Stimulated activated CD8-positive, alpha-beta memory T cell treated with anti-CD3 and anti-CD28 coated beads, Interleukin-12 subunit alpha, Interleukin-12 subunit beta, amount 100 ng/mL, for 24 hours (primary cell): ENCODE data around the gene TMX2.
A peak's percentile ranks its signal among the peaks of the same experiment; 100 is the strongest.
"Not testable (repeated sequence)": the region's sequence is repeated elsewhere in the genome, so short reads cannot be mapped to it uniquely, and the experiment has no call there.

Source experiments
- DNase-seq: peaks from one replicate; pipeline ENCODE4 v3.0.0-alpha.2; 2020; ENCODE audit errors: extremely low read depth

Gene TMX2

DNA sequence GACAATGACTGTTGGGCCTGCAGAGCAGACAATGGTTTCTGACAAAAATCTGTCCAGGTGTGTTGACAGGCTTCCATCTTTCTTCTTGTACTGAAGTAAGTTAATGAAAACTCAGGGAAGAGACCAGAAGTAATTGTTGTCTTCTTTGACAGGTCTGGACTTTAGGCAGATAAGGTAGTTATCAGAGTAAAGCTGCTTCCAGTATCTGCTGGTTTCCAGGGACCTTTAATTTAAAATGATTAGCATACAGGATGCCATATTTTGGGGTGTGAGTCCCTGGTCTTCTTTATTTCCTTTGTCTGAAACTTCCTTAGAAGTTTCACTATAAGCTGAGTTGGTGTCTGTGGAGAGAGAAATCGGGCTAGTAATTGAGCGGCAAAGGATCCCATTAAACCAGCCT is 1.4 kb downstream of the TMX2 start:
- DNase-seq, result no peak

DNA sequence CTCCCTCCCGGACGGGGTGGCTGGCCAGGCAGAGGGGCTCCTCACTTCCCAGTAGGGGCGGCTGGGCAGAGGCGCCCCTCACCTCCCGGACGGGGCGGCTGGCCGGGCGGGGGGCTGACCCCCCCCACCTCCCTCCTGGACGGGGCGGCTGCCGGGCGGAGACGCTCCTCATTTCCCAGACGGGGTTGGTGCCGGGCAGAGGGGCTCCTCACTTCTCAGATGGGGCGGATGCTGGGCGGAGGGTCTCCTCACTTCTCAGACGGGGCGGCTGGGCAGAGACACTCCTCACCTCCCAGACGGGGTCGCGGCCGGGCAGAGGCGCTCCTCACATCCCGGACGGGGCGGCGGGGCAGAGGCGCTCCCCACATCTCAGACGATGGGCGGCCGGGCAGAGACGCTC is 4.3 kb downstream of the TMX2 start:
- not testable (repeated sequence) for DNase-seq

DNA sequence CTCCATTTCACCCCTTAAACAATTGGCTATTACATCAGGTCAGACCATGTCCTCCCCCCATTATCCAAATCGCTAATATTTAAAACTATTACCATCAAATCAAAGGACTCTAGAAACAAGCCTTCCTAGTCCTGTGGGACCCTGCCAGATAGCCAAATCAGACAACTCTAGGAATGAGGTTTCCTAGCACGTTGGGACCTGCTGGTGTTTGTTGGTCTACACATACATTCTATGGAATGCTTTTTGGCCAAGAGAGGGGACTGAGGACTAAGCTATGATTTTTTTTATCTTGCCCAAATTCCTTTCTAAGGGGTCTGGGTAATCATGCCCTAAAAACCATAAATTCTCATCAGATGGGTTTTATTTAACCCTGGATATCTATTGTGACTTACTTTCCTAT is 14.8 kb downstream of the TMX2 start:
- DNase-seq, result no peak

DNA sequence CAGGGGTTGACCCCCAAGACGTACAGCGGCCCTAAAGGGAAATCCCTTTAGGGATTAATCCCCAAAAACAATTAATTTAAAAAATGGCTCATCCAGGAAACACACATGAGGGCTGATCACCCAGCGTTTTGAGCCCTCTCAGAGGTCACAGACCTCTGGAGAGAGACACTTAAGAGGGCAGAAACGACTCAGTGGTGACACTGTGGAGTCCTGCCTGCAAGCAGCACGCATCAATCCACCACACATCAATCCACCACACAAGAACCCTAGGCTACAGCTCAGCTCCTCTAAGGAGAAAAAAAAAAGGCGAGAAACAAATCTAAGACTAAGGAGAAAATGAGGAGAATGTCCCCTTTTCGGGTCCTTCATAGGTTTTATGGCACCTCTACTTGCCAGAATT is 16.4 kb downstream of the TMX2 start:
- DNase-seq, result no peak

DNA sequence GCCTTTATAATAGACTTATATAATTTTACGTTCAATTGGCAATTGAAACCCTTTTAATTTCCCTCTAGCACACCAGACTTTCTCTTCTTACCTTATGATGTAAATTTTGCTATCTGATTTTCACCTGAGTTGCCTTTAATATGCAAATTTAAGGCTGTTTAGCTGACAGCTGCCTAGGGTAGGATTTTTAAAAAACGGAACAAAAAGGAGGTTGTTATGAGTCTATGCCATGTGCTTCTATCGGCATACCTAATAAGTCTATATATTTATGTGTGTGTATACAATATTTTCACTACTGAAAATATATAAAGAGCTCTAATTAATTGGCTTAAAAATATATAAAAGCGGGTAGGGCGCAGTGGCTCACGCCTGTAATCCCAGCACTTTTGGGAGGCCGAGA is 17.1 kb downstream of the TMX2 start:
- DNase-seq, result no peak

DNA sequence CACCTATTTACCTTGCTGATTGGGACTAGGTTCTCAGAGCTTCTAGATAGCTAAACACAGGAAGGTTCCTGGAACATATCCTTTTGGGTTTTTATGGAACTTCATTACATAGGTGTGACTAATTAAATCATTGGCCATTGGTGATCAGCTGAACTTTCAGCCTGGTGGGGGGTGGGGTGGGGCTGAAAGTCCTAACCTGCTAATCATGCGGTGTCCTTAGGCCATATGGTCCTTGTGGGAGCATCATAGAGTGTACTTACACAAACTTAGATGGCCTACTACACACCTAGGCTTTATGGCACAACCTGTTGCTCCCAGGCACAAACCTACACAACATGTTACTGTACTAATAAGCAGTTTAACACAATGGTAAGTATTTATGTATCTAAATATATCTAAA is 20.3 kb downstream of the TMX2 start:
- no peak for DNase-seq

DNA sequence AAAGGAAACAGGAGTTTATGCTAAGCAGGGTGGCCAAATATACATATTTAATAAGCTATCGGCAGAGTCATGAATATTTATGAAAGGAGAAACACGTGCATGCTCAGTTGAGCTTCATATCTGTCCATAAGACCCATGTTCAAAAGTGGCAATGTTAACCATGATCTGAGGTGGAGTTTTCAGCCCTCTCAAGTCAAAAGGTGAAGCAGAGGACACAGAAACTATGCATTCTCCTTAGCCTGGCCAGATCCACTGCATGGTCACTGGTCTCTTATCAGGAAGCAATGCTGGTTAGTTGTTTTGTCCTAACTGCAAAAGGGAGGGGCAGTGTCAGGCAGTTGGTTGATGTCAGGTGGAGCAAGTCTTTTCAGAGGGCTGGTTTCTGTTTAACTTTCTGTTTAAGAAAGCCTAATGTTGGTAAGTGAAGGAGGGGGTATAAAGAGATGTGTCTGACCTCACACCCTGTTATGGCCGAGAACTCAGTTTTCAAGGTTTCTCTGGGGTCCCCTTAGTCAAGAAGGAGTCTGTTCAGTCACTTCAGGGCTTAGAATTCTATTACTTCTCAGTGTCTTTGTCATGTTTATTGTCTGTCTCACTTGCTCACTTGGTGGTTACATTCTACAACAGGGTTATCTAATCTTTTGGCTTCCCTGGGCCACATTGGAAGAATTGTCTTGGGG is 23.4 kb downstream of the TMX2 start:
- DNase-seq, result no peak

DNA sequence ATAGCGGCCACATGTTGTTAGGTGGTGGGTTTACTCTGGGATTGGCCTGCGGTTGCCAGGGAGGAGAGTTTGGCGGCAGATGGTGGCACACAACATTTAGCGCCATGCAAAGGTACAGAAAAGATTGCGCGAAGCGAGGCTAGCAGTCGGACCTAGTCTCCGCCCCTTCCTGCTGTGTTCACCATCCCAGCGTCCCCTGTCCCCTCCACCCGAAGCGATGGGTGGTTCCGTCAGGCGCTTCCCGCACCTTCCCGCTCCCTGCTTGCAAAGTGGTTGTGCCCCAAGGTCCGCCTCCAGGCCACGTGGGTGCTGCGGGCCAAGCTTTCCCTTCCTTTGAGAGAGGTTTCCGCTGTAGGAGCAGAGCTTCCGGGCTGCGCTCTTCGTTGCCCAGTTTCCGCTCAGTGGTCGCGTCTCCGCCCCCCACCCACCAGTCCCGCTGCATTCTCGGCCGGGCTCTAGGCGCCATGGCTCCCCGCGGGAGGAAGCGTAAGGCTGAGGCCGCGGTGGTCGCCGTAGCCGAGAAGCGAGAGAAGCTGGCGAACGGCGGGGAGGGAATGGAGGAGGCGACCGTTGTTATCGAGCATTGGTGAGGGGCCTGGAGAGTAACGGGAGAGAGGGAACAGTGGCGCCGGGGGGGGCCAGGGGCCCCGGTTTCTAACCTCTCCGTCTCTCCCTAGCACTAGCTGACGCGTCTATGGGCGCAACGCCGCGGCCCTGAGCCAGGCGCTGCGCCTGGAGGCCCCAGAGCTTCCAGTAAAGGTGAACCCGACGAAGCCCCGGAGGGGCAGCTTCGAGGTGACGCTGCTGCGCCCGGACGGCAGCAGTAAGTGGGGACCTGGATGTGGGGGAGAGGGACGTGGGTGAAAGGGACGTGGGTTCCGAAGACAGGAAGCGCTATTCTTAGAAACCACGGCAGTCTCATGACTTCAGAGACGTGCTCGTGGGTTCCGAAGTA is 29.0 kb downstream of the TMX2 start, which contains the start of gene SELENOH:
Gene SELENOH (plus strand): TSS at position 360 of the 955 bp plus-strand sequence. CDS start 105 bp downstream, at position 465.
- peak; percentile 89 for DNase-seq

DNA sequence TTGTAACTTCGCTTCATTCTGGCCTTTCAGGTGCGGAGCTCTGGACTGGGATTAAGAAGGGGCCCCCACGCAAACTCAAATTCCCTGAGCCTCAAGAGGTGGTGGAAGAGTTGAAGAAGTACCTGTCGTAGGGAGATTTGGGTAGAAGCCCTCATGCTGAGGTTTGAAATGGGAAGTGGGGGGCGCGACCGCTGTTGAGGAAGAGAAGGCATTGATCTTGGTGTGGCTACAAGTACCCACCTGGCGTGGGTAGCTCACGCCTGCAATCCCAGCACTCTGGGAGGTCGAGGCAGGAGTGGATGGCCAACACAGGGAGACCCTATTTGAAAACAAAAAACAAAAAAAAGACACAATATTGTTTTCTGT is 29.7 kb downstream of the TMX2 start:
- no peak for DNase-seq

DNA sequence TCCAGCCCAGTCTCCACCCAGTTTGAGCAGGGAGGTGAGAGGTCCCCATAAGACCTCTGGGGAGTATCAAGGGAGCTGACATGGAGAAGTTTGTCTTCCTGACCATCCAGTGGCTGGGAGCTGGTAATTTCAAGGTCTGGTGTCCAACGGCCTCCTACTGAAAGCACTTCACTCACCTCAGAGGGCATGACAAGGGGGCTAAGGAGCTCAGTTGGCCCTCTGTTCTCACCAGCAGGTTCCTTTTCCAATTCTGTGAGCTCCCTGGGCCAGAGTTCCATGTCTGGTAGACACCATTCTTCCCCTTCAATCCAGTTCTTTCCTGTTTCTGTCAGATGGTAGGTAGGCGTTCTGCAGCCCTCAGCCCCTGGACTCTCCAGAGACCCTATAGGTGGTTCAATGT is 32.0 kb downstream of the TMX2 start:
- no peak for DNase-seq

DNA sequence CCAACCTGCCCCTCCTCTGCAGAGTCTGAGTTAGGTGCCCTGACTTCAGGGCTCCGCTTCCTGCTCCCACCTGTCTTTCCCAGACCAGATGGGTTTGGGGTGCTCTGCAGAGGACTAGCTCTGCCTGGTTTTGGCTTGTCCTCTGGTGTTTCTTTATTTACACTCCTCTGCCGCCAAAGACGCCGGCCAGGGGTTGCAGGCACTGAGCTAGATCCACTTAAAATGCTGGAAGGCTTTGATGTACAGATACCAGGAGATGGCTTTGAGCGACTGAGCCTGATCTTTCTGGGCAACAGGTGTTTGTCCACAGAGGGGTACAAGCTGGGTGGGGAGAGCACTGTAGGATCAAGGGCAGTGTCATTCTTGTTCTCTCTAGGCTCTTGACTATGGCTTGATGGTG is 32.8 kb downstream of the TMX2 start:
- DNase-seq, result no peak

DNA sequence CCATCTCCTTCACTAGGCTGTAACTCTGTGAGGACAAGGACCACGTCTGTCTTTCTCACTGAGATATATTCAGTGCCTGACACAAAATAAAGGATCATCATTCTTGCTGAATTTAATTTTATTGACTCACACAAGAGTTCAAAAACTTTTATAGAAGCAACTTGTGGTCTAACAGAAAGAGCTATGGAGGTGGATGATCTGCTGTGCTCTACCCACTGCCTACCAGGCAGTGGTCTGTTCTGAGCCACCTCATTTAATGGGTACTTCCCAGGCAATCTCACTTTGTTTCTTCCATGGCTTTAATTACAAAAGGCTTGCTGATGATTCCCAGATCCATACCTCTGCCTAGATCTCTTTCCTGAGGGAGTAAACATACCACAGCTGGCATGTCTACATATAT is 34.5 kb downstream of the TMX2 start:
- no peak for DNase-seq

DNA sequence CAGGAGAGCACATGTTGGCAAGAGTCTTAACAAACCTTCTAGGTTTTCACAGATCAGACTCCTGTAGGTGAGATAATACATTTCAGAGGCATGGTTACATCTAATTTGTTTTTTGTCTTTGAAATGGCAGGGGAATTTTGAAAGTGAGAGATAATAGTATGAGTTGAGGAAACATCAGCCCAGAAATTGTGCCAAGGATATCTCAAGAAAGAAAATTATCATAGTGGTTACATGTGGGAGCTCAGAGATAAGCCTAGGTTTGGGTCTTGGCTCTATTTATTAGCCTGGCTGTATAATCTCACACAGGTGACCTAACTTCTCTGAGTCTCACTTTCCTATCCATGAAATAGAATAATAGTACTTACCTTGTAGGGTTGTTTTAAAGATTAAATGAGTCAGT is 38.8 kb downstream of the TMX2 start:
- no peak for DNase-seq

DNA sequence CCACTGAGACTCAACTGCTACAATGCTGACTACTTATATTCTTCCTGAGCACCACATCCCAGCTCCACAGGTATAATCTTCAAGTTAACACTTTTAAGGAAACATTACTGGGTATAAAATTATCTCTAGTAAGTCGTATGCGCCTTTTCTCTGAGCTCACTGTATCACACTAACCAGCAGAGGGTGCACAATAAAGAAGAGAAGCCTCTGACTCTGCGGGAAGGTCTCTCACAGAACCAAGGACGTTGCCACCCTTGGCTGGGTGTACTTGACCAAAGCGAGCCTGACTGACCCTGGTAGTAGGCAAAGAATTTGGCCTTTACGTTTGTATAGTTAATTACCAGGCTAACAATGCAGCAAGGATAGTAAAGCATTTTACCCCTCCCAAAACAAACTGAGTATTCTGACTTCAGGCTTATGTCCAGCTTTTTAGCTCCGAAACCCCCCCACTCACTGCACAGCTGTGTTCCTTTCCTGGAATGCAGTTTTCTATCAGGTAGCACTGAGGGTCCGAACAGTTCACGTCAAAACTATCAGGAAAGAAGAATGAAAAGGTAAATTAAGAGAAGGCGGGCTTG is 39.4 kb downstream of the TMX2 start, which contains the start of gene BTBD18:
Gene BTBD18 (minus strand): TSS at position 144 of the 578 bp plus-strand sequence. CDS start 631 bp downstream, outside the sequence.
- DNase-seq, result no peak

DNA sequence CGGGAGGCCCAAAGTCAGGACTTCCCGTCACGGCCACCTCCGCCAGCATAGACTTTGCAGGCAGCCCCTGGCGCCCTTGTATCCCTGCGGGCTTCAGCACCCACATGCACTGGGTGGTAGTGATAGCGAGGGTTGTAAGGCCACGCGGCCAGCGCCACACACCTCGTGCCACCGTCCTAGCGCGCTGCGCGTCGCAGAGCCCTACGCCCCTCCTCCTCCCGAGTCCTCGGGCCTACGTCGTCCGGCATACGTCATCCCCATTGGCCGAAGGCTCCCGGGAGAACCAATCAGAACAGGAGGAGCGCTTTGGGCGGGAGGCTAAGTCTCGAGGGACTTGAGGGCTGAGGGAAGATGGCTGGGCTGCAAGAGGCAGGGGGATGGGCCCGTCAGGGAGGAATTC is 40.6 kb downstream of the TMX2 start:
- DNase-seq, result no peak

DNA sequence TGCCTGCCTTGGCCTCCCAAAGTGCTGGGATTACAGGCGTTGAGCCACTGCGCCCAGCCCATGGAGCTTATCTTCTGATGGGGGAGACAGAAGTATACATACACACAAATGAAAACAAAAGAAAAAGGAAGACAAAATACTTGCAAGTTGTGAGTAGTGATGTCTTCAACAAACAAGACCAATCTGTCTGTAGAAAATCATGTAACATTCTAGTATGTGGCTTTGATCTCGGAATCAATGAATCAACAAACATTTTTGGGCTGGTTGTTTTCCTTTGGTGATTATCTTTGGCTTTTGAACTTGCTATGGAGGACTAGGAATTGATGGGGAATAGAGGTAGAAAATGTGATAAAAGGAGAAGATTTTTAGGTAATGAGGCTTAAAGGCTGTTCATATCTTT is 45.8 kb downstream of the TMX2 start:
- DNase-seq, result no peak

DNA sequence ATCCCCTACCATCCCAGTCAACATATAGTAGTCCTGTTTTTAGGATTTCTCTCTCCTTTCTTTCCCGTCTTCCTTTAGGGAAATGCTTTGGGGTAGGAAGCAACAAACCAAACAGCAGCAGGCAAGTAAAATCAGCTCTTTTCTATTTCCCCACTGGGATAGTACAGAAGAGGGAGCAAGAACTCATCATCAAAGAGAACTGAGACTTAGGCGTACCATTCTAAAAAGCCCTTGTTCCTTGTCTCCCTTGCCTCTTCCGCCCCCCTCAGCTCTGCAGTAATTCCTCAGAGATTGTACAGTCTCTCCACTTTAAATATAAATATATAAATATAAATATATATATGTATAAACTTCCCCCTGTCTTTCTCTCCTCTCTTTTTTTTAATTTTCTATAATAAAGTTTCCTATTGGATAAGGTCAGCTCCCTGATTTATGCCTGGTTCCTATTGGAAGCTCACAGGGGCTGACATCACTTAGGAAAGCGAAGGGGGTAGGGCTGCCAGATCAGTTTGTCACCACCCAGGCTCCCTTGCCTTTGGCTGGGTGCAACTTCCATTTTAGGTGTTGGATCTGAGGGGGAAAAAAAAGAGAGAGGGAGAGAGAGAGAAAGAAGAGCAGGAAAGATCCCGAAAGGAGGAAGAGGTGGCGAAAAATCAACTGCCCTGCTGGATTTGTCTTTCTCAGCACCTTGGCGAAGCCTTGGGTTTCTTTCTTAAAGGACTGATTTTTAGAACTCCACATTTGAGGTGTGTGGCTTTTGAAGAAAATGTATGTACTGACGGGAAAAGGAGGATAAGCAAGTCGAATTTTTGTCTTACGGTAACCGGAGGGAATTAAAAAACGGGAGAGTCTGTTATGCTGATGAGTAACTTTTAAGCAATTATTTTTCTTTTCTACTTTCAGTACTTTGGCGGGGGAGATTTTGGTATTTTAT is 49.2 kb downstream of the TMX2 start, which contains the start of gene CTNND1:
Gene CTNND1 (plus strand): TSS at position 502 of the 934 bp plus-strand sequence. CDS start 29,677 bp downstream, outside the sequence.
- no peak for DNase-seq

DNA sequence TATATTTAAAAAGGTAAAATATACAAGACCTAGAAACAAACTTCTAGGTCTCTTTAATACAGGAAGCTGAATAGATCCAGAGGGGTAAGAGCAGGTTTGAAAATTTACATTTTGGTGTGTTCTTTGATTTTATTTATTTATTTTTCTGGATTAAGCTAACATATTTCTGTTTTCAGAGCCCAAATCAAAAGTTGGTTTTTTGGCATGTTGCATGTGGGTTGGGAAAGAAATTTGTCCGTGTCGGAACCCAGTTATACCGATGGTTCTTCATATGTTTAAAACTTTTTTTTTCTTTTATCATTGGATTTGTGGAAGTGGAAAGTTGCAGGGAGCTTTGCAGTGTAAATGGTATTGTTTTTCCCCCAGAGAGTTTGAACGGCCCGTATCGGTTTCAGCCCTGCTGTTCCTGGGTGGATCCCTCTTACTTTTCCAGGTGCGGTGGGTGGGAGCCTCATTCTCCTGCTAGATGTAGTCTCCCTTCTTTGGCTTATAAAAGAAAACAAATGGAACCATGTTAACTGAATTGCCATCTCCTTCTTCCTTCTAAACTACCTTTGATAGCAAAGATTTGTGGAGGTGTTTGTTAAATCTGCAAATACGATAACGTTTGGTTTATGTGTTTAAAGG is 50.0 kb downstream of the TMX2 start:
- DNase-seq, result no peak

DNA sequence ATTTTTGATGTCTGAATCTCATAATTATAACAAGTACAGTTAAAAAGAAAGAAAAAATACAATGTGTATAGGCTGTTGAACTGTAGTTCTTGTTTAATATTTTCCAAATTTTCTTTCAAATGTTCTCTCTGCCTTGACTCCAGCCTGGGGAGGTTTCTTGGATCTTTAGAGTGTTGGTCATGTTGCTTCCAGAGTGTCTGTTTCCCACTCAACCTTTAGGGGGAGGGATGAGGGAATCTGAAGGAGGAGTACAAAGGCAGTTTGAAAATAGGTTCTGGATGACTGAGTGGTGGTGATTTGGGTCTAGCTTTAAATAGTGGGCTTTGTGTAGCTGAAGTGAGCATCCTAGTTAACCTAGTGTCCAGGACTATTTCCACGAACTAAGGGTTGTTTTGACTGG is 51.2 kb downstream of the TMX2 start:
- DNase-seq, result no peak

DNA sequence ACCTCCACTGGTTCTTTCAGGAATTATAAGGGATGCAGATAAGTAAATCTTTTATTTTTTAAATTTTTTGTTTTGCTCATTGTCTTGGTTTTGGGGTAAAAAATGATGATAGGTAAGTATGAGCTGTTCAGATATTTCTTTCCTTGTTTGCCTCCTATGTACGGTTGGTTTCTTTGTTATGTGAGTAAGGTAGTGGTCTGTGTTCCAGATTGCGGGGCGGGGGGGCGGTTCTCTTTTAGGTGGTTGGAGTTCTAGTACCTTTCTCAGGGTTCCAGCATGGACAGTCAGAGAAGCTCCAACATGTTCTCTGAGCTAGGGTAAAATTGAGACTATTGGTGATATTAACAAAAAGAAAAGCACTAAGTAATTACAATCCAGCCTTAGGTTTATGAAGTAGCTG is 51.6 kb downstream of the TMX2 start:
- DNase-seq, result no peak

DNA sequence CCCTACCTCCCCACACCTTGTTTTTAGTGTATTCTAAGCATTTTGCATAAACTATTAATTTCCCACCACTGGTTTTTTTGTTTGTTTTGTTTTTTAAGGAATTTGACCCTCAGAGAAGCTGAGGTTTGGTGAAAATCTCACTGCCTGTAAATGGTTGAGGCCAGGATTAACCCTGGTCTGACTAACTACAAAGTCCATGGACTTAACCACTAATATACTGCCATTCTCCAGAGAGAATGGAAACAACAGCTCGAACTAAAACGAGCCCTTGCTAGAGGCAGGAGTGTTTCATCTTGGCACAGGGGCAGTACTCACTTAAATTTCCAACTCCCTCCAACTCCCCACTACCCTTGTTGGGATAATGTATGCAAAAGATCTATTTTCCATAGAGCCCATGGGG is 52.2 kb downstream of the TMX2 start:
- DNase-seq, result no peak
